ENCODE data around the gene PPP1R8. TPM values are rescaled to one million over a fixed set of nuclear protein-coding genes. Genes with fewer than 3 reads are reported as not detected.
A peak's percentile ranks its signal among the peaks of the same experiment; 100 is the strongest.

PPP1R8 gene
- total and polyA plus RNA-seq, 9 of the 15 experiments (the other 6 are each of a cell fraction or from before 2014, with no cell fraction given), result 16.2 to 107 (median 75.3) TPM

- peak in 1 of 2 experiments; percentile 30; a peak in 1 of 4 replicates for TF ChIP-seq SRF (CRISPR knock-in tag; IDR thresholded peaks at IDR 0.05)
- no peak for TF ChIP-seq DLX4 (CRISPR knock-in tag; IDR thresholded peaks at IDR 0.05)
- no peak for TF ChIP-seq ZNF253 (CRISPR knock-in tag; conservative IDR thresholded peaks at IDR 0.05)
- no peak for TF ChIP-seq SUPT5H (IDR thresholded peaks at IDR 0.05)
- TF ChIP-seq SMARCE1 (IDR thresholded peaks at IDR 0.05), result 0 out of 2 replicates have a peak, but pooled peaks have one; percentile 30
- no peak for TF ChIP-seq MCM5 (IDR thresholded peaks at IDR 0.05; ENCODE audit: low read depth)
- TF ChIP-seq MAZ (CRISPR knock-in tag; conservative IDR thresholded peaks at IDR 0.05 in 1 of 2, IDR thresholded peaks at IDR 0.05 in 1 of 2), result peak in 1 of 2 experiments; percentile 55; a peak in 2 of 4 replicates
- no peak for TF ChIP-seq PTBP1 (IDR thresholded peaks at IDR 0.05; ENCODE audit: low read depth, low read length)
- no peak for TF ChIP-seq MAFF (IDR thresholded peaks at IDR 0.05; ENCODE audit: low read length)
- no peak for TF ChIP-seq FOXM1 (IDR thresholded peaks at IDR 0.05; ENCODE audit: low read depth)
- no peak for TF ChIP-seq FOXM1 (CRISPR knock-in tag; IDR thresholded peaks at IDR 0.05; ENCODE audit: low read depth)
- TF ChIP-seq GABPA (tag; conservative IDR thresholded peaks at IDR 0.05; ENCODE audit: low read depth), result 0 out of 2 replicates have a peak, but pooled peaks have one; percentile 29
- TF ChIP-seq SNIP1 (IDR thresholded peaks at IDR 0.05; ENCODE audit: low read depth), result no peak
- no peak for TF ChIP-seq ZBTB12 (CRISPR knock-in tag; IDR thresholded peaks at IDR 0.05)
- no peak for TF ChIP-seq SMARCA4 (IDR thresholded peaks at IDR 0.05)
- TF ChIP-seq ZNF263 (CRISPR knock-in tag; IDR thresholded peaks at IDR 0.05; ENCODE audit: borderline replicate concordance), result peak; percentile 60; the same call in 1 of the 2 replicates
- no peak; the same call in 1 of the 2 replicates for TF ChIP-seq NR2C2 (CRISPR knock-in tag; IDR thresholded peaks at IDR 0.05)
- TF ChIP-seq NR2C2 (tag; IDR thresholded peaks at IDR 0.05), result 0 out of 2 replicates have a peak, but pooled peaks have one; percentile 28
- no peak for TF ChIP-seq HMBOX1 (IDR thresholded peaks at IDR 0.05)
- TF ChIP-seq TFAP4 (CRISPR knock-in tag; IDR thresholded peaks at IDR 0.05; ENCODE audit: borderline replicate concordance), result peak; percentile 83
- TF ChIP-seq E2F6 (IDR thresholded peaks at IDR 0.05; ENCODE audit: borderline replicate concordance in 1 of 2, extremely low read depth in 1 of 2, insufficient read depth in 1 of 2, insufficient read length in 1 of 2, low read depth in 1 of 2, low read length in 1 of 2, poor library complexity in 1 of 2, severe bottlenecking in 1 of 2), result no peak
- no peak for TF ChIP-seq ZNF224 (CRISPR knock-in tag; IDR thresholded peaks at IDR 0.05)
- TF ChIP-seq HNRNPUL1 (IDR thresholded peaks at IDR 0.05; ENCODE audit: low read length), result 0 out of 2 replicates have a peak, but pooled peaks have one; percentile 58
Measured at GRCh38 chr1:27868932-27869718, 38.5 kb downstream of the PPP1R8 start (continued).

Data from K562 (cell line).